ENCODE data around the gene PHF21B. TPM values are rescaled to one million over a fixed set of nuclear protein-coding genes. Genes with fewer than 3 reads are reported as not detected.
A peak's percentile ranks its signal among the peaks of the same experiment; 100 is the strongest.

The PHF21B gene
- total RNA-seq, 1 donor from 2014 or later = 0.69 TPM

- no peaks in the 10 kb centered on the region for H3K9me3 ChIP-seq (replicated peaks)
- no peak for TF ChIP-seq CTCF (IDR thresholded peaks at IDR 0.05; ENCODE audit: borderline replicate concordance)
- H3K27ac ChIP-seq (replicated peaks) = no peak overlapping the region
- H3K36me3 ChIP-seq = no peaks in the 10 kb centered on the region
- intact Hi-C loops (cut with micrococcal nuclease) = no loop called here
- H3K4me3 ChIP-seq = no peak overlapping the region
- peak; percentile 6 for DNase-seq
- no peaks in the 10 kb centered on the region for H3K4me1 ChIP-seq
- peaks cover 12% of the 10 kb centered on the region for H3K27me3 ChIP-seq (ENCODE audit: low read depth)
Observed at GRCh38 chr22:44918166-44918924, 91.5 kb downstream of the PHF21B start.

GRCh38 chr22:44917372-44918165 lies 92.2 kb downstream of the PHF21B start:
- DNase-seq = peak; percentile 6
- Histone ChIP-seq H3K27me3 (ENCODE audit: low read depth) (peaks cover 20% of the 10 kb centered on the region), H3K27ac (replicated peaks) (no peak overlapping the region)

GRCh38 chr22:44916281-44917231 lies 93.2 kb downstream of the PHF21B start:
- Histone ChIP-seq H3K4me3 (no peak overlapping the region), H3K9me3 (replicated peaks) (no peaks in the 10 kb centered on the region), H3K36me3 (no peaks in the 10 kb centered on the region), H3K27ac (replicated peaks) (no peak overlapping the region), H3K27me3 (ENCODE audit: low read depth) (peaks cover 24% of the 10 kb centered on the region), H3K4me1 (no peaks in the 10 kb centered on the region)
- DNase-seq = peak; percentile 9
- intact Hi-C loops (cut with micrococcal nuclease) = no loop called here
- no peak for TF ChIP-seq CTCF (IDR thresholded peaks at IDR 0.05; ENCODE audit: borderline replicate concordance)

More at GRCh38 chr22:44917372-44918165, 92.2 kb downstream of the PHF21B start:
- Histone ChIP-seq H3K9me3 (replicated peaks) (no peaks in the 10 kb centered on the region), H3K4me1 (no peaks in the 10 kb centered on the region), H3K4me3 (no peak overlapping the region), H3K36me3 (no peaks in the 10 kb centered on the region)
- intact Hi-C loops (cut with micrococcal nuclease) = no loop called here
- no peak for TF ChIP-seq CTCF (IDR thresholded peaks at IDR 0.05; ENCODE audit: borderline replicate concordance)

- H3K27me3 ChIP-seq (ENCODE audit: low read depth) = peaks cover 22% of the 10 kb centered on the region
- H3K27ac ChIP-seq (replicated peaks) = no peak overlapping the region
- no peak for TF ChIP-seq CTCF (IDR thresholded peaks at IDR 0.05; ENCODE audit: borderline replicate concordance)
- no peak overlapping the region for H3K4me3 ChIP-seq
- no peaks in the 10 kb centered on the region for H3K36me3 ChIP-seq
- peaks cover 10% of the 10 kb centered on the region for H3K9me3 ChIP-seq (replicated peaks)
- DNase-seq = no peak
- intact Hi-C loops (cut with micrococcal nuclease) = no loop called here
- no peaks in the 10 kb centered on the region for H3K4me1 ChIP-seq
Observed at GRCh38 chr22:44915441-44915840, 94.4 kb downstream of the PHF21B start.
